WTC11 (cell line): Measurements from ENCODE around the gene F2RL3. TPM values are rescaled to one million over a fixed set of nuclear protein-coding genes. Genes with fewer than 3 reads are reported as not detected.

Experiments
- ATAC-seq: fragments of 200-7000 bp; cut with Tn5 transposase; 2 replicates; pipeline ENCODE4 v1.10.0; 2021; ENCODE audit warnings: mild to moderate bottlenecking, moderate library complexity
- CTCF ChIA-PET: fragments of 300-600 bp; sonication (Branson Sonifier 250); formaldehyde crosslinking; loops from one replicate; lab custom pipeline; 2021; ENCODE audit warnings: antibody characterized with exemption; lab: Charles Lee
- POLR2A ChIA-PET: fragments of 350-600 bp; sonication (Branson Sonifier 250); formaldehyde crosslinking; loops from one replicate; lab custom pipeline; 2021; ENCODE audit warnings: antibody characterized with exemption; lab: Charles Lee
- DNase-seq: peaks from one replicate; pipeline ENCODE4 v3.0.0; 2021; ENCODE audit warnings: low spot score
- H3K27ac Mint-ChIP-seq: 2 replicates; pipeline ENCODE4 v1.8.0; 2021; ENCODE audit warnings: mixed read lengths
- H3K27me3 Mint-ChIP-seq: 2 replicates; pipeline ENCODE4 v1.8.0; 2021; ENCODE audit warnings: low read depth, mild to moderate bottlenecking, moderate library complexity, mixed read lengths
- H3K36me3 Mint-ChIP-seq: 2 replicates; pipeline ENCODE4 v1.8.0; 2021; ENCODE audit warnings: mixed read lengths
- H3K4me1 Mint-ChIP-seq: 2 replicates; pipeline ENCODE4 v1.8.0; 2022; ENCODE audit warnings: mixed read lengths
- H3K4me3 Mint-ChIP-seq: 2 replicates; pipeline ENCODE4 v1.8.0; 2021; ENCODE audit warnings: mild to moderate bottlenecking, moderate library complexity, mixed read lengths
- H3K9me3 Mint-ChIP-seq: 2 replicates; pipeline ENCODE4 v1.8.0; 2021; ENCODE audit warnings: mixed read lengths
- CREB1 ChIP-seq: sonication (generic); formaldehyde crosslinking; IDR thresholded peaks from 2 replicates; pipeline ENCODE4 v1.8.0; 2023; ENCODE audit warnings: mild to moderate bottlenecking, missing genetic modification reagents
- E2F4 ChIP-seq: sonication (generic); formaldehyde crosslinking; IDR thresholded peaks from 2 replicates; pipeline ENCODE4 v1.8.1; 2022; ENCODE audit warnings: low read depth, mild to moderate bottlenecking, moderate library complexity, missing genetic modification reagents, borderline replicate concordance
- ESRRA ChIP-seq: sonication (generic); formaldehyde crosslinking; IDR thresholded peaks from 2 replicates; pipeline ENCODE4 v1.8.1; 2022; ENCODE audit warnings: mild to moderate bottlenecking, missing genetic modification reagents, borderline replicate concordance
- FOXJ3 ChIP-seq: sonication (generic); formaldehyde crosslinking; IDR thresholded peaks from 2 replicates; pipeline ENCODE4 v1.9.0; 2021; ENCODE audit warnings: missing genetic modification reagents, mild to moderate bottlenecking, borderline replicate concordance
- FOXP1 ChIP-seq: sonication (generic); formaldehyde crosslinking; IDR thresholded peaks from 2 replicates; pipeline ENCODE4 v1.8.0; 2022; ENCODE audit warnings: missing genetic modification reagents, mild to moderate bottlenecking, moderate library complexity, borderline replicate concordance
- GABPB1 ChIP-seq: sonication (generic); formaldehyde crosslinking; IDR thresholded peaks from 2 replicates; pipeline ENCODE4 v1.8.1; 2023; ENCODE audit warnings: mild to moderate bottlenecking, missing genetic modification reagents
- MXD4 ChIP-seq: fragments of 250-450 bp; sonication (Bioruptor Pico); IDR thresholded peaks from 2 replicates; pipeline ENCODE4 v1.8.0; 2021; ENCODE audit warnings: mild to moderate bottlenecking, moderate library complexity, borderline replicate concordance
- MYBL2 ChIP-seq: sonication (generic); formaldehyde crosslinking; IDR thresholded peaks from 2 replicates; pipeline ENCODE4 v1.8.1; 2023; ENCODE audit warnings: mild to moderate bottlenecking, moderate library complexity, missing genetic modification reagents
- NFATC4 ChIP-seq: fragments of 250-450 bp; sonication (Bioruptor Pico); IDR thresholded peaks from 2 replicates; pipeline ENCODE4 v1.9.0; 2021; ENCODE audit warnings: mild to moderate bottlenecking
- NFE2L1 ChIP-seq: sonication (generic); formaldehyde crosslinking; IDR thresholded peaks from 2 replicates; pipeline ENCODE4 v1.8.1; 2023; ENCODE audit warnings: missing genetic modification reagents
- NR3C1 ChIP-seq: sonication (generic); formaldehyde crosslinking; conservative IDR thresholded peaks from 2 replicates; pipeline ENCODE4 v1.8.1; 2023; ENCODE audit warnings: low read depth, mild to moderate bottlenecking, missing genetic modification reagents
- PRRX2 ChIP-seq: fragments of 250-450 bp; sonication (Bioruptor Pico); IDR thresholded peaks from 2 replicates; pipeline ENCODE4 v1.8.0; 2021; ENCODE audit warnings: mild to moderate bottlenecking
- SMAD3 ChIP-seq: sonication (generic); formaldehyde crosslinking; IDR thresholded peaks from 2 replicates; pipeline ENCODE4 v1.8.0; 2022; ENCODE audit warnings: missing genetic modification reagents, mild to moderate bottlenecking, borderline replicate concordance
- SP1 ChIP-seq: sonication (generic); formaldehyde crosslinking; conservative IDR thresholded peaks from 2 replicates; pipeline ENCODE4 v1.8.1; 2022; ENCODE audit warnings: missing genetic modification reagents
- ZNF138 ChIP-seq: sonication (generic); formaldehyde crosslinking; conservative IDR thresholded peaks from 2 replicates; pipeline ENCODE4 v1.8.1; 2022; ENCODE audit warnings: mild to moderate bottlenecking, moderate library complexity, missing genetic modification reagents
- ZNF219 ChIP-seq: sonication (generic); formaldehyde crosslinking; IDR thresholded peaks from 2 replicates; pipeline ENCODE4 v1.8.0; 2023; ENCODE audit warnings: missing genetic modification reagents, mild to moderate bottlenecking, borderline replicate concordance
- ZNF263 ChIP-seq: sonication (generic); formaldehyde crosslinking; IDR thresholded peaks from 2 replicates; pipeline ENCODE4 v1.8.1; 2022; ENCODE audit warnings: low read depth, mild to moderate bottlenecking, moderate library complexity, missing genetic modification reagents
- ZNF396 ChIP-seq: fragments of 250-450 bp; sonication (Bioruptor Pico); IDR thresholded peaks from 2 replicates; pipeline ENCODE4 v1.8.0; 2021; ENCODE audit warnings: mild to moderate bottlenecking, moderate library complexity, borderline replicate concordance
- ZNF416 ChIP-seq: fragments of 250-450 bp; sonication (Bioruptor Pico); IDR thresholded peaks from 2 replicates; pipeline ENCODE4 v1.9.0; 2021; ENCODE audit warnings: mild to moderate bottlenecking, inconsistent platforms
- ZNF512 ChIP-seq: sonication (generic); formaldehyde crosslinking; IDR thresholded peaks from 2 replicates; pipeline ENCODE4 v1.8.1; 2022; ENCODE audit warnings: missing genetic modification reagents, borderline replicate concordance
- total RNA-seq: library from RNA; stranded (reverse); gene quantifications from 3 replicates; pipeline ENCODE4 v1.2.3, GENCODE V29; 2021
- TF ChIP-seq, protein P1 (sequence below): sonication (generic); formaldehyde crosslinking; IDR thresholded peaks from 2 replicates; pipeline ENCODE4 v1.8.0; 2023; ENCODE audit warnings: mild to moderate bottlenecking, missing genetic modification reagents
- TF ChIP-seq, protein P2 (sequence below): fragments of 250-450 bp; sonication (Bioruptor Pico); IDR thresholded peaks from 2 replicates; pipeline ENCODE4 v1.9.0; 2021; ENCODE audit warnings: mild to moderate bottlenecking
- TF ChIP-seq, protein P3 (sequence below): sonication (generic); formaldehyde crosslinking; IDR thresholded peaks from 2 replicates; pipeline ENCODE4 v1.8.0; 2023; ENCODE audit warnings: missing genetic modification reagents, mild to moderate bottlenecking, borderline replicate concordance

Gene F2RL3
- total RNA-seq, 1 experiment from 2014 or later, result 0.11 TPM

- POLR2A ChIA-PET, result no interaction called here
- DNase-seq (no peak), ATAC-seq (no peak)
- H3K4me1 Mint-ChIP-seq, result no peaks in the 10 kb centered on the region
- H3K27ac Mint-ChIP-seq, result no peak overlapping the region
- peaks cover 48% of the 10 kb centered on the region for H3K36me3 Mint-ChIP-seq
- H3K27me3 Mint-ChIP-seq, result no peaks in the 10 kb centered on the region; the same call in 1 of the 2 replicates
- CTCF ChIA-PET, result no interaction called here
- H3K4me3 Mint-ChIP-seq, result no peak overlapping the region
- TF ChIP-seq NR3C1, result no peak
- peaks cover 8% of the 10 kb centered on the region for H3K9me3 Mint-ChIP-seq
Measured at GRCh38 chr19:16871871-16872270, 16.9 kb upstream of the F2RL3 start.

DNA sequence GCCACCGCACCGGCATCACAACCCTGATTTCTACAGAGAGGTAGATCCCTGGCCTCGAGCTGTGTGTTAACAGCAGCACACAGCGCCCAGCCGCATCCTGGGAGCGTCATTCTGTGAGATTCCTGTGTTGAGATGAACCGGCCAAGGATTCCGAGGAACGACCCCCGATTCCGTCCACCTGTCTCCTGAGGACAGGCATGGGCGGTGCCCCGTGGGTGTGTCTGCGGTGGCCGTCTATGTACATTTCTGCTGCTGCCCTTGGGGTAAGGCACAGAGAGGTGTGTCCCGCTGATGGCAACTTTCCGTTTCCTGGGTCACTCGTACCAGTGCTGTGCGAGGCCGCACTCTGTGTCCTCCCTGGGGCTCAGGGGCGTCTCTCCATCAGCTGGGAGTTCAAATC lies 16.1 kb upstream of the F2RL3 start:
- ATAC-seq, result no peak
- Mint-ChIP-seq H3K4me1 (no peaks in the 10 kb centered on the region), H3K4me3 (no peak overlapping the region), H3K27me3 (no peaks in the 10 kb centered on the region; the same call in 1 of the 2 replicates), H3K36me3 (peaks cover 51% of the 10 kb centered on the region), H3K27ac (peak overlapping the region; percentile 68), H3K9me3 (peaks cover 8% of the 10 kb centered on the region)
- TF ChIP-seq NFATC4 (CRISPR knock-in tag) (no peak), ZNF263 (CRISPR knock-in tag) (no peak), FOXJ3 (no peak), NFE2L1 (no peak), MYBL2 (no peak), E2F4 (no peak), FOXP1 (no peak), ZNF138 (CRISPR knock-in tag) (no peak), SMAD3 (CRISPR knock-in tag) (no peak), ZNF512 (no peak), ZNF219 (no peak), PRRX2 (CRISPR knock-in tag) (no peak), SP1 (no peak), ZNF396 (no peak)
- TF ChIP-seq, protein P1, sequence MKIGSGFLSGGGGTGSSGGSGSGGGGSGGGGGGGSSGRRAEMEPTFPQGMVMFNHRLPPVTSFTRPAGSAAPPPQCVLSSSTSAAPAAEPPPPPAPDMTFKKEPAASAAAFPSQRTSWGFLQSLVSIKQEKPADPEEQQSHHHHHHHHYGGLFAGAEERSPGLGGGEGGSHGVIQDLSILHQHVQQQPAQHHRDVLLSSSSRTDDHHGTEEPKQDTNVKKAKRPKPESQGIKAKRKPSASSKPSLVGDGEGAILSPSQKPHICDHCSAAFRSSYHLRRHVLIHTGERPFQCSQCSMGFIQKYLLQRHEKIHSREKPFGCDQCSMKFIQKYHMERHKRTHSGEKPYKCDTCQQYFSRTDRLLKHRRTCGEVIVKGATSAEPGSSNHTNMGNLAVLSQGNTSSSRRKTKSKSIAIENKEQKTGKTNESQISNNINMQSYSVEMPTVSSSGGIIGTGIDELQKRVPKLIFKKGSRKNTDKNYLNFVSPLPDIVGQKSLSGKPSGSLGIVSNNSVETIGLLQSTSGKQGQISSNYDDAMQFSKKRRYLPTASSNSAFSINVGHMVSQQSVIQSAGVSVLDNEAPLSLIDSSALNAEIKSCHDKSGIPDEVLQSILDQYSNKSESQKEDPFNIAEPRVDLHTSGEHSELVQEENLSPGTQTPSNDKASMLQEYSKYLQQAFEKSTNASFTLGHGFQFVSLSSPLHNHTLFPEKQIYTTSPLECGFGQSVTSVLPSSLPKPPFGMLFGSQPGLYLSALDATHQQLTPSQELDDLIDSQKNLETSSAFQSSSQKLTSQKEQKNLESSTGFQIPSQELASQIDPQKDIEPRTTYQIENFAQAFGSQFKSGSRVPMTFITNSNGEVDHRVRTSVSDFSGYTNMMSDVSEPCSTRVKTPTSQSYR (CRISPR knock-in tag), result no peak
- TF ChIP-seq, protein P2, sequence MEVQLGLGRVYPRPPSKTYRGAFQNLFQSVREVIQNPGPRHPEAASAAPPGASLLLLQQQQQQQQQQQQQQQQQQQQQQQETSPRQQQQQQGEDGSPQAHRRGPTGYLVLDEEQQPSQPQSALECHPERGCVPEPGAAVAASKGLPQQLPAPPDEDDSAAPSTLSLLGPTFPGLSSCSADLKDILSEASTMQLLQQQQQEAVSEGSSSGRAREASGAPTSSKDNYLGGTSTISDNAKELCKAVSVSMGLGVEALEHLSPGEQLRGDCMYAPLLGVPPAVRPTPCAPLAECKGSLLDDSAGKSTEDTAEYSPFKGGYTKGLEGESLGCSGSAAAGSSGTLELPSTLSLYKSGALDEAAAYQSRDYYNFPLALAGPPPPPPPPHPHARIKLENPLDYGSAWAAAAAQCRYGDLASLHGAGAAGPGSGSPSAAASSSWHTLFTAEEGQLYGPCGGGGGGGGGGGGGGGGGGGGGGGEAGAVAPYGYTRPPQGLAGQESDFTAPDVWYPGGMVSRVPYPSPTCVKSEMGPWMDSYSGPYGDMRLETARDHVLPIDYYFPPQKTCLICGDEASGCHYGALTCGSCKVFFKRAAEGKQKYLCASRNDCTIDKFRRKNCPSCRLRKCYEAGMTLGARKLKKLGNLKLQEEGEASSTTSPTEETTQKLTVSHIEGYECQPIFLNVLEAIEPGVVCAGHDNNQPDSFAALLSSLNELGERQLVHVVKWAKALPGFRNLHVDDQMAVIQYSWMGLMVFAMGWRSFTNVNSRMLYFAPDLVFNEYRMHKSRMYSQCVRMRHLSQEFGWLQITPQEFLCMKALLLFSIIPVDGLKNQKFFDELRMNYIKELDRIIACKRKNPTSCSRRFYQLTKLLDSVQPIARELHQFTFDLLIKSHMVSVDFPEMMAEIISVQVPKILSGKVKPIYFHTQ (CRISPR knock-in tag), result no peak
- ChIA-PET CTCF (no interaction called here), POLR2A (no interaction called here)
- no peak for DNase-seq

- CTCF ChIA-PET, result no interaction called here
- POLR2A ChIA-PET, result no interaction called here
- H3K27ac Mint-ChIP-seq, result peak overlapping the region; percentile 100
- no peak overlapping the region for H3K4me3 Mint-ChIP-seq
- DNase-seq (no peak), ATAC-seq (no peak)
- no peaks in the 10 kb centered on the region for H3K4me1 Mint-ChIP-seq
- H3K9me3 Mint-ChIP-seq, result peaks cover 8% of the 10 kb centered on the region
- H3K36me3 Mint-ChIP-seq, result peaks cover 48% of the 10 kb centered on the region
- H3K27me3 Mint-ChIP-seq, result no peaks in the 10 kb centered on the region; the same call in 1 of the 2 replicates
- TF ChIP-seq GABPB1 (CRISPR knock-in tag) (no peak), MYBL2 (no peak), ESRRA (no peak), CREB1 (CRISPR knock-in tag) (no peak), ZNF416 (CRISPR knock-in tag) (no peak), MXD4 (no peak), ZNF263 (CRISPR knock-in tag) (no peak), NR3C1 (no peak)
- TF ChIP-seq, protein P3, sequence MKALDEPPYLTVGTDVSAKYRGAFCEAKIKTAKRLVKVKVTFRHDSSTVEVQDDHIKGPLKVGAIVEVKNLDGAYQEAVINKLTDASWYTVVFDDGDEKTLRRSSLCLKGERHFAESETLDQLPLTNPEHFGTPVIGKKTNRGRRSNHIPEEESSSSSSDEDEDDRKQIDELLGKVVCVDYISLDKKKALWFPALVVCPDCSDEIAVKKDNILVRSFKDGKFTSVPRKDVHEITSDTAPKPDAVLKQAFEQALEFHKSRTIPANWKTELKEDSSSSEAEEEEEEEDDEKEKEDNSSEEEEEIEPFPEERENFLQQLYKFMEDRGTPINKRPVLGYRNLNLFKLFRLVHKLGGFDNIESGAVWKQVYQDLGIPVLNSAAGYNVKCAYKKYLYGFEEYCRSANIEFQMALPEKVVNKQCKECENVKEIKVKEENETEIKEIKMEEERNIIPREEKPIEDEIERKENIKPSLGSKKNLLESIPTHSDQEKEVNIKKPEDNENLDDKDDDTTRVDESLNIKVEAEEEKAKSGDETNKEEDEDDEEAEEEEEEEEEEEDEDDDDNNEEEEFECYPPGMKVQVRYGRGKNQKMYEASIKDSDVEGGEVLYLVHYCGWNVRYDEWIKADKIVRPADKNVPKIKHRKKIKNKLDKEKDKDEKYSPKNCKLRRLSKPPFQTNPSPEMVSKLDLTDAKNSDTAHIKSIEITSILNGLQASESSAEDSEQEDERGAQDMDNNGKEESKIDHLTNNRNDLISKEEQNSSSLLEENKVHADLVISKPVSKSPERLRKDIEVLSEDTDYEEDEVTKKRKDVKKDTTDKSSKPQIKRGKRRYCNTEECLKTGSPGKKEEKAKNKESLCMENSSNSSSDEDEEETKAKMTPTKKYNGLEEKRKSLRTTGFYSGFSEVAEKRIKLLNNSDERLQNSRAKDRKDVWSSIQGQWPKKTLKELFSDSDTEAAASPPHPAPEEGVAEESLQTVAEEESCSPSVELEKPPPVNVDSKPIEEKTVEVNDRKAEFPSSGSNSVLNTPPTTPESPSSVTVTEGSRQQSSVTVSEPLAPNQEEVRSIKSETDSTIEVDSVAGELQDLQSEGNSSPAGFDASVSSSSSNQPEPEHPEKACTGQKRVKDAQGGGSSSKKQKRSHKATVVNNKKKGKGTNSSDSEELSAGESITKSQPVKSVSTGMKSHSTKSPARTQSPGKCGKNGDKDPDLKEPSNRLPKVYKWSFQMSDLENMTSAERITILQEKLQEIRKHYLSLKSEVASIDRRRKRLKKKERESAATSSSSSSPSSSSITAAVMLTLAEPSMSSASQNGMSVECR (CRISPR knock-in tag), result no peak
Measured at GRCh38 chr19:16873594-16873993, 15.2 kb upstream of the F2RL3 start.
